Non-pigmented ciliary epithelial cell (primary cell): ENCODE data around the gene CSNK1E.

Experiments
- DNase-seq: peaks from one replicate; pipeline ENCODE4 v3.0.0-alpha.2; 2010; ENCODE audit warnings: low read depth

The CSNK1E gene

GRCh38 chr22:38305471-38306448 lies 11.5 kb downstream of the CSNK1E start:
- DNase-seq = no peak

- no peak for DNase-seq
These were observed 12.7 kb downstream of the CSNK1E start for GRCh38 chr22:38304526-38304925.

- no peak for DNase-seq
These were observed 13.3 kb downstream of the CSNK1E start for GRCh38 chr22:38303974-38304373.

GRCh38 chr22:38302906-38303305 lies 14.3 kb downstream of the CSNK1E start:
- no peak for DNase-seq

- no peak for DNase-seq
These were observed 16.3 kb downstream of the CSNK1E start for GRCh38 chr22:38300946-38301345.

- no peak for DNase-seq
These were observed 16.9 kb downstream of the CSNK1E start for GRCh38 chr22:38300197-38300945.

GRCh38 chr22:38299770-38300102 lies 17.5 kb downstream of the CSNK1E start:
- no peak for DNase-seq

- peak; percentile 99 for DNase-seq
These were observed 18.8 kb downstream of the CSNK1E start for GRCh38 chr22:38298312-38299005.

GRCh38 chr22:38296372-38296771 lies 20.9 kb downstream of the CSNK1E start:
- DNase-seq = no peak

- no peak for DNase-seq
These were observed 21.4 kb downstream of the CSNK1E start for GRCh38 chr22:38295863-38296262.

GRCh38 chr22:38295339-38295738 lies 21.9 kb downstream of the CSNK1E start:
- DNase-seq = no peak

- DNase-seq = no peak
These were observed 23.0 kb downstream of the CSNK1E start for GRCh38 chr22:38294193-38294592.

- no peak for DNase-seq
These were observed 24.5 kb downstream of the CSNK1E start for GRCh38 chr22:38292694-38293093.

GRCh38 chr22:38291201-38291777 lies 25.9 kb downstream of the CSNK1E start:
- no peak for DNase-seq

GRCh38 chr22:38290347-38290746 lies 26.9 kb downstream of the CSNK1E start:
- no peak for DNase-seq

- no peak for DNase-seq
These were observed 27.6 kb downstream of the CSNK1E start for GRCh38 chr22:38289583-38290082.

- no peak for DNase-seq
These were observed 30.1 kb downstream of the CSNK1E start for GRCh38 chr22:38286915-38287669.

- no peak for DNase-seq
These were observed 32.2 kb downstream of the CSNK1E start for GRCh38 chr22:38285018-38285417.

- DNase-seq = peak; percentile 79
These were observed 33.2 kb downstream of the CSNK1E start for GRCh38 chr22:38284042-38284402.

GRCh38 chr22:38282397-38282796 lies 34.8 kb downstream of the CSNK1E start:
- no peak for DNase-seq

GRCh38 chr22:38276166-38276565 lies 41.1 kb downstream of the CSNK1E start:
- DNase-seq = no peak
